ENCODE data around the gene USP33.
"Not testable (repeated sequence)": the region's sequence is repeated elsewhere in the genome, so short reads cannot be mapped to it uniquely, and the experiment has no call there.

Gene USP33
- total RNA-seq = 125 to 186 reads per million in 2 donors

DNA sequence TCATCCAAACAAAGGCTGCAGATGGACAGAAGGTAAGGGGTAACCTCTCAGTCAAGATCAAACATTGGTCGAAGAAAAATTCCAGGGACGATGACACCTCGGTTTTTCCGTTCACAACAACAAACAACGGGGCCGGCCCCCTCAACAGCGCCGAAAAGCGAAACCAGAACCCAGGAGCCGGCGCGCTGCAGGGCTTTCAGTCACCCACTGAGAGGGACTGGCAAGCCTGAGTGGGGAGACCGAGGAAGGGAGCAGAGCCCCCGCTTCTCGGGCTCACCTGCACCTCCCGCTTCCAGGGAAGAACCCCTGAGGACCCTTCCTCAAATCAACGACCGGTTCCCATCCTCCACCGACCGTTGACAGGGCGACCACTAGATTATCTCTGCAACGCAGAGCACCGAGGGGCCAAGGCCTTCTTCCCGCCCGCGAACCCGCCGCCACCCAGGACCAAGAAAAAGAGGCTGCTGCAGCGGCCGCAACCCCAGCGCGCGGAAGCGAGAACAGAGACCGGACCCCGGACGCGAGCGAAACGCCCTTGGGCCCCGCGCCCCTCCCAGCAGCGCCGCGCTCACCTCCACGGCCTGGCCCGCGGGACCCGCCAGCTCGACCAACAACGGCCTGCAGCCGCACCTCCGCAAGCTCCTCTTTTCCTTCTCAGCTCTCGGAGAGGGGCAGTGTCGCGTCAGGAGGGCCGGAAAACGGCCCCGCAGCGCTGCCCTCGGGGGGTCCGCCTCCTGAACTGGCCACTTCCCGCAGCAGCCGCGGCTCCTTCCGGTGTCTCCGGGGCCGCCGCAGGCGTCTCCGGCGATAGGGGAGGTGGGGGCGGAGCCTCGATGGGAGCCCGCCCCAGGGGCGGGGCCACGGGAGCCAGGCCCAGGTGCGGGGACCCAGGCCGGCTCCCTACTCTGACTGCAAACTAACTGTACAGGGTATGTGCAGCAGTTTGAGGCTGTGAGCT is at the start of gene USP33:
Gene USP33, minus strand, starts transcription at position 782 of the 958 bp plus-strand sequence. CDS start 18,155 bp downstream, outside the sequence.
- DNase-seq = peak; percentile 89

DNA sequence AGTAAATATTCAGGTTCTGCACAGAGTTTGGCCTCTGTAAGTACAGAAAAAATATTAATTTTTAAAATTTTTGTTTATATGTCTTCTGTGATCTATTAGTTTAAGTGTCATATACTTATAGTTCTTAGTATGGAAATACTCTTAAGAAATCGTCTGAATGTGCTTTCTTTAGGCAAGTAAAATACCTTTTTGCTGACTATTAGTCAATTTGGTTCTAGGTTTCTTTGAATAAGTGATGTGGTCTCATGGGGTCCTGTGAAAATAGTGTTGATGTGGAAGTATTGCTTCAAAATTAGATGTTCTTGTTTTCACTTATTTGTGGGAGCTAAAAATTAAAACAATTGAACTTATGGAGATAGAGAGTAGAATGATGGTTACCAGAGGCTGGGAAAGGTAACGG is 43.7 kb upstream of the USP33 start:
- no peak for DNase-seq

DNA sequence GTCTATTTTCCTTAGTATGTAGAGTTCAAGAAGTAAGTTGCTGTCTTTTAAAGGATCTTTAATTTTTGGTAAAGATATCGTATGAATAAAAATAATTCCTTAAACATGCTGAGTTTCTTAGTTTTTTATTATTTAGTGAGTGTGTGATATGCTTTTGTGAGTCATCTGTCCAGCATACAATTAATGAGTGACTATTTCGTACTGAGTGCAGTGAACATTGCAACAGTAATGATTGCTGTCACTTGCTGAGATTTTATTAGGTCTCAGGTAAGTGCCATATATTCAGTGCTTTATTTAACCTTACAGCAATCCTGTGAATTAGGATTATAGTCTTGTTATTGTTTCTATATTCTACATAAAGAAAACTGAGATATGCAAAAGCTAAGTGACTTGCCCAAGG is 42.4 kb upstream of the USP33 start:
- DNase-seq = no peak

DNA sequence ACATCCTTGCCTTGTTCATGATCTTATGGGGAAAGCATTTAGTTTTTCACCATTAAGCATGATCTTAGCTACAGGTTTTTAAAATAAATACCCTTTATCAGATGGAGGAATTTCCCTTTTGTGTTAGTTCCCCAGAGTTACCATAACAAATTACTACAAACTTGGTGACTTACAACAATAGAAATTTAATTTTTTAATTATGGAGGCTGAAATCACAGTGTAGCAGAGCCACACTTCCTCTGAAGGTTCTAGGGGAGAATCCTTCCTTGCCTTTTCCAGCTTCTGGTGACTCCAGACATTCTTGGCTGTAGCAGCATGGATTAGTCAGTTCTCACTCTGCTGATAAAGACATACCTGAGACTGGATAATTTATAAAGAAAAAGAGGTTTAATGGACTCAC is 38.3 kb upstream of the USP33 start:
- no peak for DNase-seq

DNA sequence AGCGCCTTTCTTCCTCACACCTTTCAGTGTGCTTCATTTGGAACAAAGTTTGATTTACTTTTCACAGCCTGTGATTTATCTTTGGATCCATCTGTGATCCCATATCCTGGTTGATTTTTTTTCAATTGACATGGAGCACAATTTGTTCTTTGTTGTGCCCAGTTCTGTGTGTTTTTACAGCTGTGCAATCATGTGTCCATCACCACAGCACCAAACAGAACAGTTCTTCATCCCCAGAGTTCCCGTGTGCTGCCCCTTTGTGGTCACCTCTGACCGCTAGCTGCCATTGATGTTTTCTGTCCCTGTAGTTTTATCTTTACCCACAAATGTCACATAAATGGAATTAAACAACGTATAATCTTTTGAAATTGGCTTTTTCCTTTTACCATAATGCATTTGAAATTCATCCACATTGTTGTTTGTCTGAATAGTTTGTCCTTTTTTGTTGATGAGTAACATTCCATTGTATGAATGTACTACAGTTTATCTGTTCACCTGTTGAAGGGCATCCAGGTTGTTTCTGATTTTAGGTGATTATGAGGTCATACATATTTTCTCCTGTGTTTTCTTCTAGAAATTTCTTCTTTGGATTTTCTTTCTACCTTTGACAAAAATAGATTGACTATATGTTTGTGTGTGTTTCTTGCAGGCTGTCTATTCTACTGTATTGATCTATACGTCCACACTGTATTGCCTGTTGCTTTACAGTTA is 37.2 kb upstream of the USP33 start:
- no peak for DNase-seq

DNA sequence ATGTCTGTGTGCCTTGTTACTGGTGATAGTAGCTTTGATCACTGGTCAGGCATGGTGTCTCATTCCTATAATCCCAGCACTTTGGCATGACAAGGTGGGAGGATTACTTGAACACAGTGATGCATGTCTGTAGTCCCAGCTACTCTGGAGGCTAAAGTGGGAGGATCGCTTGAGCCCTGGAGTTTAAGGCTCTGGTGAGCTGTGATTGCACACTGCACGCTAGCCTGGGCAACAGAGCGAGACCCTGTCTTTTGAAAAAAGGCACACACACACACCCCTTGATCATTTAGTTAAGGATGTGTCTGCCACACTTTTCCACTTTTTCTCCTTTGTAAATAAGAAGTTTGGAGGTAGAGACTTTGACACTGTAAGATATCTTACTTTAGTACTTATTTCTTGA is 34.9 kb upstream of the USP33 start:
- no peak for DNase-seq

DNA sequence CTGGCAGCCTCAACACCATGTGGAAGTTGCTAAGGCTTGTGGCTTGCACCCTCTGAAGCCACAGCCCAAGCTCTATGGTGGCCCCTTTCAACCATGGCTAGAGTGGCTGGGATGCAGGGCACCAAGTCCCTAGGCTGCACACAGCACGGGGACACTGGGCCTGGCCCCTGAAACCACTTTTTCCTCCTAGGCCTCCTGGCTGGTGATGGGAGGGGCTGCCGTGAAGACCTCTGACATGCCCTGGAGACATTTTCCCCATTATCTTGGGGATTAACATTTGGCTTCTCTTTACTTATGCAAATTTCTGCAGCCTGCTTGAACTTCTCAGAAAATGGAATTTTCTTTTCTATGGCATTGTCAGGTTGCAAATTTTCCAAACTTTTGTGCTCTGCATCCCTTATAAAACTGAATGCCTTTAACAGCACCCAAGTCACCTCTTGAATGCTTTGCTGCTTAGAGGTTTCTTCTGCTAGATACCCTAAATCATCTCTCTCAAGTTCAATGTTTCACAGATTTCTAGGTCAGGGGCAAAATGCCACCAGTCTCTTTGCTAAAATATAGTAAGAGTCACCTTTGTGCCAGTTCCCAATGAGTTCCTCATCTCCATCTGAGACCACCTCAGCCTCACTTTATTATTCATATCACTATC is 26.6 kb upstream of the USP33 start:
- DNase-seq = not testable (repeated sequence)

DNA sequence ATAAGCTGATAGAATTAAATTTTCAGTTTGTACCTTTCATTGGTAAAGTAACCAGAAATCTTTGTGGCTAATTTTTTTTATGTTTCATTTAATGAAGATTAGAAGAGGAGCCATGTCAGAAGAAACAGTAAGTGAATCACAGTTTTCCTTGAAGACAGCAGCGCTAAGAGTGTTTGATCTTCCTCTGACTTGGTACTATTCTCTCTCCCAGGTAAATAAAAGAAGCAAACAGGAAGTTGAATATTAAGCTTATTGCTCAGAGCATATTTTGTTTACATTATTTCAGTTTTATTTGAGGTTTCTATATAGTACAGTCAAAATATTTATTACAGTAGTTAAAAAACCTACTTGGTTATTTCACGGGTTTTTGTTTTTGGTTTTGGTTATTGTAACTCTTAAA is 23.5 kb upstream of the USP33 start:
- no peak for DNase-seq

DNA sequence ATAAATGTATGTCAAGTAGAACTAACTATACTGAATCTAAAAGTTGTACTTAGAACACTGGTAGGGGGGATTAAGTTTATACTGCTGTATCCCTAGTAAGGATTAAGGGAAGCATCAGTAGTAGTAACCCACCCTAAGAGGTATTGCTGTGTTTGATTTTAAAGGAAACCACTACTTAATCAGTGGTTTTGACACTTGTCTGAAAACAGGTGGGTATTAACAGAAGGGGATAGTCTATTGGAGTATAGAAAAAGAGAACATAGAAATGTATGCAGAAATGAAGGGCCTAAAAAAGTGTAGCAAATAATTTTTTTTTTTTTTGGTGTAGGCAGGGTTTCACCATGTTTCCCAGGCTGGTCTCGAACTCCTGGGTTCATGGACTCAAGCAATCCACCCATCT is 22.0 kb upstream of the USP33 start:
- no peak for DNase-seq

DNA sequence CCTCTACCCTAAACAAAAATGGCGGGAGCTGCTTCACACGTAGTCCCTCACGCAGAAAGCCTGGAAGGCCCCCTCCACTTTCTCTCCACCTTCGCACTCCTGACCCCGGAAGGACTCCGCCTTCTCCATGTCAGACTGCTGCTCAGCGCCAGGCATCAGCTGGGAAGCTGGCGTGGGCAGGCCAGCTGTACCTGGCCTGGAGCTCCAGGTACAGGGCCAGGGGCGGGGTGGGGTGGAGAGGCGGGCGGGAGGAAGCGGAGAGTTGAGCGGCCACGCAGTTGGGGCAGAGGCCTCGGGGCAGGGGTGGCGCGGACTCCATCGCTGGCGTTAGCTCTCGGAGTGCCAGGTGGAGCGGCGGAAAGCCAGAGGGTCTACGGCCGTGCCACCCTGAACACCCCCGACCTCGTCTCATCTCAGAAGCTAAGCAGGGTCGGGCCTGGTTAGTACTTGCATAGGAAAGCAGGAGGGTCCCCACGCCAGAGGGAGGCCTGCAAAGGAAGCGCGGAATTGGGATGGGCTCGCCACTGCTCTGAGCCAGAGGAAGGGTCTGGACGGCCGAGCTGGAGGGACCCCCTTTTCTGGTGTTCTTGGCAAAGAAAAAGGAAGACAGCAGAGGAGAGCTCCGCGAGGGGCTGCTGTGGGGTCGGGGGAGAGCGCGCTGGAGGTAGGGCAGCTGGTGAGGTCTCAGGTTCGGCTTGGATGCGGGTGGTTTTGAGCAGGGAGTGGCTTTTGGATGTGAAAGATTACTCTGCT is 20.1 kb upstream of the USP33 start, which contains the start of gene MIGA1:
Gene MIGA1, plus strand, starts transcription at position 121 of the 753 bp plus-strand sequence. CDS start 3,604 bp downstream, outside the sequence.
- peak; percentile 82 for DNase-seq

DNA sequence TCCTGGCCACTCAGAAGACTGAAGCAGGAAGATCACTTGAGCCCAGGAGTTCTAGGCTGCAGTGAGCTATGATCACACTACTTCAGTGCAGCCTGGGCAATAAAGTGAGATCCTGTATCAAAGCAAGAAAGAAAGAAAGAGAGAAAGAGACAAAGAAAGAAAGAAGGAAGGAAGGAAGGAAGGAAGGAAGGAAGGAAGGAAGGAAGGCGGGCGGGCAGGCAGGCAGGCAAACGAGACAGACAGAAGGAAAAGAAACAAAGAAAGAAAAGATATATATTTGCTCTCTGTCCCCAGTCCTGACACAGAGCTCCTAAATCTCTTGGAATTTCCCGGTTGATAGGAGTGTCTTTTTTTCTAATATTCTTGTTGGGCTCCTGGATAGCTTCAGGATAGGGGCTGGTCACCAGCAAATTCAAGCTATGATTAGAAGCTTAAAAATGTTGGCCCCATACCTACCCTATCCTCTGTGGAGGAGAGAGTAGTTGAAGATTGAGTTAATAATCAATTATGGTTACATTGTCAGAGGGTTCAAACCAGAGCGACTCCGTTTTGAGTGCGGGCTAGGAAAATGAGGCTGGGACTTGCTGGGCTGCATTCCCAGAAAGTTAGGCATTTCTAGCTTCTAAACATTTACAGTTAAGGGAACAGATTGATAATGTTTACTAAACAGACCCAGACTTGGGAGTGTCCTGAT is 16.5 kb upstream of the USP33 start:
- DNase-seq = no peak

DNA sequence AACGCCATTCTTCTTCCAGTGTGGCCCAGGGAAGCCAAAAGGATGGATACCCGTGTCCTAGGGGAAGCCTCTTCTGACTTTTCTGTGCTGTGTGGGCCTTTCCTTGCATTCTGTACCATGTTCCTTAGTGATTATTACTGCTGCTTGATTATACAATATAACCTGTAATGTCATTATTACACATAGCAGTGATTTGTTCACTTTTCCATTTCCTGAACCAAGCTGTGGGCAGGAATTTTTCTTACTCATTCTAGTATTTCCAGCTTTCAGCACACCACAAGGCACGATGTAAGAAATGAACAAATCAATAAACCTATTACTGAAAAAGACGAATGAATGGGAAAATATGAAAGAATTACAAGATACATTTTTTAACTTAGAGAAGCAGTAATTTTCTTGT is 8.4 kb upstream of the USP33 start:
- DNase-seq = no peak

DNA sequence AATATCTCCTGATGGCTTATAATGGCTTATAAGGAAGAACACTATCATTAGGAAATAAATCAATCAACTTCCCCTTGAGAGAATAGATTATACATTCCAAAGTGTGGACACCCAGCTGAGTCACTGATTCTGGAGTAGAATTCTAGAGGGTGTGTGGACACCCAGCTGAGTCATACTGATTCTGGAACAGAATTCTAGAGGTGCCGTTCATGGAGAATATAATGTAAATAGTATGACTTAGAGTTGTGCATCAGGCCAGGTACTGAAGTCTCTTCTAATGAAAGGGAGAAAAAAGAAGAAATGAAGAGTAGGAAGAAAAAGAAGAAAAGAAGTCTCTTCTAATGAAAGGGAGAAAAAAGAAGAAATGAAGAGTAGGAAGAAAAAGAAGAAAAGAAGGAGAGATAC is 2.4 kb upstream of the USP33 start:
- DNase-seq = no peak

DNA sequence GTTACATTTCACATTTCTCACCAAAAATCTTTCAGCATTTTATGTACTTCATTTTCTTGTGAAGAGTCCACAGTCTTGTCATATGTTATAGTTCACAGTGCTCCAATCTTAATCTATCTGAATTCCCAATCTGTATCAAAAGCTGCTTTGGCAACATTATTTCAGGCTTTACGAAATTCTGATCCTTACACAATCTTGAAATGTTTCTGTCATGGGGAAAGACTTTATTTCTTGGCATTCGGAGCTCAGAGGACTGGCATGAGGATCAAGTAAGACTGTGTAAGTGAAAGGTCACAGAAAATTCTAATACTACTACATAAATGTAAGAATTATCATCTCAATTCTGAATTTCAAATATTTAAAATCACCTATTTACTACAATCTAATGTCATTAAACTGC is 2.0 kb downstream of the USP33 start:
- no peak for DNase-seq

DNA sequence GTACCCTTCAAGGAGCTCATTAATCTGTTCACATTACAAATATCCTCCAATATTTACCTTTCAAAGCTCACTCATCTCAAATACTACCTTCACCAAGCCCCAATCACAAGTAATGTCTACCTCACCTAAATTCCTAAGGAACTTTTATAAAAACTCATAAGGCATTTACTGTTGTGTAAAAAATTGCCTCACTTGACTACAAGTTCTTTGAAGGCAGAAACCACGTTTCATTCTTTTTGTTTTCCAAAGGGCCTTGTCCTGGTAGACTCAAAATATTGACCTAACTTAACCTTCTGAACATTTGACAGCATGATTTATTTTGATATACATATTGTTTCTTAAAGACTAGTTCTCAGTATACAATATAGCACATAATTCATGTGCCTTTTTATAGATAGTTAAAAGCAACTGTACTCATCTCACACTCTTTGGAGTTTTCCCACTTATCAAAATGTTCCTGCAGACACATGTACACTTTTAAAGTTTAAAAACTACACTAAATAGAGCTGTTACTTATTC is 2.5 kb downstream of the USP33 start:
- DNase-seq = no peak

DNA sequence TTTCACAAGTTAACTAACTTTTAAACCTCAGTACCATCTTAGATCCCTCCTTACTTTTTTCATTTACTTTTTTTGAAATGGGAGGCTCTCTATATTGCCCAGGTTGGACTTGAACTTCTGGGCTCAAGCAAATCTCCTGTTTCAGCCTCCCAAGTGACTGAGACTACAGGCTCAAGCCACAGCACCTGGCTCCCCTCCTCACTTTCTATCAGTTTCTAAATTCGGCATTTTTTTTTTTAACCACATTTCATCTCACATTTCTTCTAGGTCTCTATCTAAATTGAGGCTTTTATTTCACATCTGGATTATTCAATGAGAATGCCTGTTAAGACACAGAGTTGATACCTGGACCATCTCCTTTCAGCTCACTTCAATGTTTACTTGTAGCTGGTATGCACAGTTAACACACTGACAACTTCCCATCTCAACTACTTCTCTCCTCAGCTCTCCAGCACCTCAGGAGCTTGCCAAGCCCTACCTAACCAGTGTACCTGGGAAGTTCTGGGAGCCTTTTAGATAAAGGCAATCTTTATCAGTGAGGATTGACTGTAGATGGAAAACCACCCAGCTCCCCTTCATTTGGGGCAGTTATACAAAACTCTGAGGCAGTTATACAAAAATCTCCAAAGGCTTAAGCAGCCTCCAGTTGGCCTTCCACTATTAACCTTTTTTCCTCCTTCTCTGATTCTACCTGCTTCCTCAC is 3.4 kb downstream of the USP33 start:
- no peak for DNase-seq

DNA sequence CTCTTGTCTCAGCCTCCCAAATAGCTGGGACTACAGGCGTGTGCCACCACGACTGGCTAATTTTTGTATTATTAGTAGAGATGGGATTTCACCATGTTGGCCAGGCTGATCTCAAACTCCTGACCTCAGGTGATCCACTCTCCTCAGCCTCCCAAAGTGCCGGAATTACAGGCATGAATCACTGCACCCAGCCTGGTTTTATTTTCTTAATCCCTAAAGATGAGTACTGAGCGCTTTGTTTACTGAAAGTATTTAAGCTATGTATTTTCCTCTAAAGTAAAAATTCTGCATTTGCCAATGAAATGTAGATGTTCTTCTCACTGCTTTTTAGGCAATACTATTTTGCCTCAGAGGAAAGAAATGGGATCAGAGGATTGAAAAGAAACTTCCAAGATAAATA is 10.2 kb downstream of the USP33 start:
- not testable (repeated sequence) for DNase-seq

DNA sequence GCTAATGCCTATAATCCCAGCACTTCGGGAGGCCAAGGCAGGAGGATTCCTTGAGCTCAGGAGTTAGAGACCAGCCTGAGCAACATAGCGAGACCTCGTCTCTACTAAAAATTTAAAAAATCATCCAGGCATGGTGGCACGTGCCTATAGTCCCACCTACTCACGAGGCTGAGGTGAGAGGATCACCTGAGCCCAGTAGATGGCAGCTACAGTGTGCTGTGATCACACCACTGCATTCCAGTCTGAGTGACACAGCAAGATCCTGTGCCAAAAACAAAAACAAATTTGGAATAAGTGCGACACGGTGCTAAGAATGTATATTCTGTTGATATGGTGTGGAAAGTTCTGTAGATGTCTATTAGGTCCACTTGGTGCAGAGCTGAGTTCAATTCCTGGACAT is 15.1 kb downstream of the USP33 start:
- no peak for DNase-seq

DNA sequence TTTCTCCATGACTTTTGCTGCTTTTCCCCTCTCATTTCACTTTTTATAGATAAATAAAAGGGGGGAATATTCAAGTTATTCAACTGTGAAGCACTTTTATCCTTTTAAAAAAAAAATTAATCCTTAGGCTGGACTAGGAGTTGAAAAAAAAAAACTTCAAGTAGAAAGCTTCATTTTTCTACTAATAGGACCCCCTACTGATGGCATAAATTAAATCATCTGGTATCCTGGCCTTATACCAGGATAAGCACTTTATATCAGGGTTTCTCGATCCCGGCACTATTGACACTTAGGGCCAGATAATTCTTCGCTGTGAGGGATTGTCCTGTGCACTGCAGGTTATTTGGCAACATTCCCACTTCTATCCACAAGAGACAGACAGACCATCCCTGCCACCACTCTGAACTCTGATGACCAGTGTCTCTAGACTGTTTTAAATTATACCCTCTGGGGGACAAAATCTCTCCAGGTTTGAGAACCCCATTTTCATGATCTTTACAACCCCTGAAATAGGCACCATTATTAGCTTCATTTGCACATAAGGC is 17.6 kb downstream of the USP33 start:
- DNase-seq = no peak

DNA sequence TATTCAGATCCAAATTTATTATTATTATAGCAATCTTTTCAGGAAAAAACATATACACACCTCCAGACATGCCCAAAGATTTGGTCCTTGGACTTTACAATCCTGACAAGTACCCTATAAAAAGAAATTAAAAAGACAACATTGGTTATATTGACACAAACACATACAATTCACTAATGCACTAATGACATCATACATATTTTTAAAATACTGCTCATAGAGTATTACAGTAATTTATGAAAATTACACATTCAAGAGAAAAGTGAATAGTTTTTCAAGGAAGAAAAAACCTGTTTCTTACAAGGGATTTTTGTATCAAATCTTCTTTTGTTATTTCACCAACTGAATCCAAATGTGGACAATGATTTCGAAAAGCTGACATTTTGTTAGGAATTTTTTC is 18.3 kb downstream of the USP33 start:
- DNase-seq = no peak

DNA sequence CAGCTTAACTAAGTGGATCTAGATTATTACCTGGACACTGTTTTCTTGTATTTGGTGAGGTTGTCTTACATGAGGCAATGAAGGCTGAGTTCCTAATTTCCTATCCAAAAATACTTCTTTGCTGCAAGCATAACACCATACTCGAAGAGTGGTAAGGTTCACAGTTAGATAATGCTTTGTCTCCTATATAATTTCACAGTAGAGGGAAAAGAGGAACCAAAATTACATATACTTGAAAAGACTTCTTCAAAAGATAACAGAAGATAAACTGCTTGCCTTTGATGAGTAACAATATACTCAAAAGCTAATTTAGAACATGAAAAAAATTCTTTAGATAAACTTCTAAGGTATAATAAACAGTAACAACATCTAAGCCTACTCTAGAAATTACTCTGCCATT is 20.4 kb downstream of the USP33 start:
- no peak for DNase-seq
